ENCODE data around the gene CDH4. TPM values are rescaled to one million over a fixed set of nuclear protein-coding genes. Genes with fewer than 3 reads are reported as not detected.

CDH4 gene
- total and polyA plus RNA-seq, 2 donors (not counting 3 experiments of a cell fraction or from before 2014, with no cell fraction given): 0.17 to 0.51 TPM

DNA sequence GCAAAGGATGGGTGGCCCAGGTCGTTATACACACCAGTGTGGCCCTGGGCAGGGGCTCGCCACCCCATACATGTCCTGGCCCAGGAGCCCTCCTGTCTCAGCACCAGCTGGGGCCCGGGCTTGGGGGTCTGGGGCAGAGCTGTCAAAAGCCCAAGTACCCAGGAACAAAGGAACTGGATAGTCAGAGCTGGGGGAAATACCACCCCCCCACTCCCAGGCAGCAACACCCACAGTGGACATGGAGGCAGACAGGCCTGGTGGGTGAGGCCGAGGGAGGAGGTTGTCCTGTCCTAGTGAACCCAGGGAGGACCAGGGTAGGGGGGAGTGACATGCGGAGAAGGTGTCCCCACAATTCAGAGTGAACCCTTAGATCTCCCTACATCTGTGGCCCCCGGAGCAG, 406.5 kb downstream of the CDH4 start:
- Histone ChIP-seq H3K9me1 (replicated peaks; ENCODE audit: control insufficient read depth, extremely low read depth, insufficient read depth, low read length) (no peaks in the 10 kb centered on the region), H3K79me2 (ENCODE audit: control insufficient read depth, insufficient read depth, low read length) (no peaks in the 10 kb centered on the region), H4K20me1 (replicated peaks; ENCODE audit: control insufficient read depth, extremely low read depth, insufficient read depth, low read length) (no peaks in the 10 kb centered on the region), H3K27ac (ENCODE audit: insufficient read depth, low read depth, low read length) (no peak overlapping the region), H2AFZ (ENCODE audit: low read depth, low read length) (no peak overlapping the region), H3K4me3 (replicated peaks in 1 of 3; ENCODE audit: insufficient read depth in 1 of 3, low read depth in 1 of 3, low read length in 3 of 3) (no peak overlapping the region), H3K4me1 (ENCODE audit: control insufficient read depth, extremely low read depth, insufficient read depth, low read length) (no peaks in the 10 kb centered on the region), H3K27me3 (ENCODE audit: control insufficient read depth in 2 of 2, insufficient read depth in 2 of 2, low read length in 2 of 2) (no peaks in the 10 kb centered on the region), H3K36me3 (ENCODE audit: control insufficient read depth in 2 of 2, extremely low read depth in 1 of 2, insufficient read depth in 2 of 2, low read length in 2 of 2) (no peaks in the 10 kb centered on the region), H3K4me2 (ENCODE audit: insufficient read depth, low read length) (no peak overlapping the region), H3K9ac (replicated peaks; ENCODE audit: extremely low read depth, insufficient read depth, low read length) (no peak overlapping the region), H3K9me3 (replicated peaks; ENCODE audit: control insufficient read depth, insufficient read depth, low read length) (peaks cover 5% of the 10 kb centered on the region)
- intact Hi-C loops (cut with micrococcal nuclease): no loop called here
- dilution Hi-C loops (cut with MboI; ENCODE audit: extremely low pct_ligation_motif_present, low sequenced_read_pairs): no loop called here
- no peak for FAIRE-seq
- CTCF ChIA-PET: no interaction called here
- TF ChIP-seq, protein P1, sequence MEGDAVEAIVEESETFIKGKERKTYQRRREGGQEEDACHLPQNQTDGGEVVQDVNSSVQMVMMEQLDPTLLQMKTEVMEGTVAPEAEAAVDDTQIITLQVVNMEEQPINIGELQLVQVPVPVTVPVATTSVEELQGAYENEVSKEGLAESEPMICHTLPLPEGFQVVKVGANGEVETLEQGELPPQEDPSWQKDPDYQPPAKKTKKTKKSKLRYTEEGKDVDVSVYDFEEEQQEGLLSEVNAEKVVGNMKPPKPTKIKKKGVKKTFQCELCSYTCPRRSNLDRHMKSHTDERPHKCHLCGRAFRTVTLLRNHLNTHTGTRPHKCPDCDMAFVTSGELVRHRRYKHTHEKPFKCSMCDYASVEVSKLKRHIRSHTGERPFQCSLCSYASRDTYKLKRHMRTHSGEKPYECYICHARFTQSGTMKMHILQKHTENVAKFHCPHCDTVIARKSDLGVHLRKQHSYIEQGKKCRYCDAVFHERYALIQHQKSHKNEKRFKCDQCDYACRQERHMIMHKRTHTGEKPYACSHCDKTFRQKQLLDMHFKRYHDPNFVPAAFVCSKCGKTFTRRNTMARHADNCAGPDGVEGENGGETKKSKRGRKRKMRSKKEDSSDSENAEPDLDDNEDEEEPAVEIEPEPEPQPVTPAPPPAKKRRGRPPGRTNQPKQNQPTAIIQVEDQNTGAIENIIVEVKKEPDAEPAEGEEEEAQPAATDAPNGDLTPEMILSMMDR (IDR thresholded peaks at IDR 0.05; ENCODE audit: extremely low read depth in 1 of 2, insufficient read depth in 1 of 2, low read depth in 1 of 2, low read length in 2 of 2): no peak
- TF ChIP-seq FOS (IDR thresholded peaks at IDR 0.05; ENCODE audit: borderline replicate concordance, insufficient read depth, low read length) (no peak), JUN (IDR thresholded peaks at IDR 0.05; ENCODE audit: borderline replicate concordance, insufficient read depth, insufficient read length, low read depth) (no peak), GATA2 (IDR thresholded peaks at IDR 0.05; ENCODE audit: insufficient read depth, insufficient read length, low read depth, low read length) (no peak)
- POLR2A ChIA-PET: no interaction called here
- no TSS peak for BruUV-seq (replicated peaks)
- DNase-seq (ENCODE audit: low read depth, low spot score): no peak

DNA sequence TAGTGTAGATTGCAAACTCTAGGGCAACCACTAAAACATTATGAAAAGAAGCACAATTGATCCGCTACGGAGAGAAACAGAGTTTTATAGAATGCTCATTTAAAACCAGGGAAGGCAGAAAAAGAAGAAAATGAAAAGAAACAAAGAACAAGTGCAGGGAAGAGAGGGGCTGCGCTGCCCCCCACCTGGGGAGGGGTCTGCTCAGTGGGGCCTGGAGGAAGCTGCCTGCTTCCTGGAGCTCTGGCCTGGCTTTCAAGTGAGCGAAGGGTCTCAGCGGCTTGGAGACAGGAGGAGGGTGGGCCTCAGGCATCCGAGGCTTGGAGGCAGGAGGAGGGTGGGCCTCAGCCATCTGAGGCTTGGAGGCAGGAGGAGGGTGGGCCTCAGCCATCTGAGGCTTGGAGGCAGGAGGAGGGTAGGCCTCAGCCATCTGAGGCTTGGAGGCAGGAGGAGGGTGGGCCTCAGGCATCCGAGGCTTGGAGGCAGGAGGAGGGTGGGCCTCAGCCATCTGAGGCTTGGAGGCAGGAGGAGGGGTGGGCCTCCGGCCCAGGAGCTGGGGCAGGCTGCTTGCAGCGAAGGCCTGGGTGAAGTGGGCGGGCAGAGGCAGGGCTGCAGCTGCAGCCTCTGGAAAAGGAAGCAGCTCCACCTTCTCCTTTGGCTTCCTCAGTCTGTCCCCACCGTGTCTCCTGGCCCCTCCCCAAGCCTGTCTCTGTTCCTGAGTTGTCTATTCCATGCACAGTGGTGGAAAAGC, 407.4 kb downstream of the CDH4 start:
- Histone ChIP-seq H3K27ac (ENCODE audit: insufficient read depth, low read depth, low read length) (no peak overlapping the region), H3K9me1 (replicated peaks; ENCODE audit: control insufficient read depth, extremely low read depth, insufficient read depth, low read length) (no peaks in the 10 kb centered on the region), H3K27me3 (ENCODE audit: control insufficient read depth in 2 of 2, insufficient read depth in 2 of 2, low read length in 2 of 2) (no peaks in the 10 kb centered on the region), H3K4me1 (ENCODE audit: control insufficient read depth, extremely low read depth, insufficient read depth, low read length) (no peaks in the 10 kb centered on the region), H4K20me1 (replicated peaks; ENCODE audit: control insufficient read depth, extremely low read depth, insufficient read depth, low read length) (no peaks in the 10 kb centered on the region), H3K9ac (replicated peaks; ENCODE audit: extremely low read depth, insufficient read depth, low read length) (no peak overlapping the region), H3K4me2 (ENCODE audit: insufficient read depth, low read length) (no peak overlapping the region), H3K36me3 (ENCODE audit: control insufficient read depth in 2 of 2, extremely low read depth in 1 of 2, insufficient read depth in 2 of 2, low read length in 2 of 2) (no peaks in the 10 kb centered on the region), H3K79me2 (ENCODE audit: control insufficient read depth, insufficient read depth, low read length) (no peaks in the 10 kb centered on the region), H3K9me3 (replicated peaks; ENCODE audit: control insufficient read depth, insufficient read depth, low read length) (peaks cover 5% of the 10 kb centered on the region), H2AFZ (ENCODE audit: low read depth, low read length) (no peak overlapping the region), H3K4me3 (replicated peaks in 1 of 3; ENCODE audit: insufficient read depth in 1 of 3, low read depth in 1 of 3, low read length in 3 of 3) (no peak overlapping the region)
- no peak for FAIRE-seq
- no peak for DNase-seq (ENCODE audit: low read depth, low spot score)
- no peak for TF ChIP-seq EZH2 (IDR thresholded peaks at IDR 0.05; ENCODE audit: borderline replicate concordance, low read depth, low read length, severe bottlenecking)
- TF ChIP-seq JUN (IDR thresholded peaks at IDR 0.05; ENCODE audit: borderline replicate concordance, insufficient read depth, insufficient read length, low read depth): no peak
- TF ChIP-seq FOS (IDR thresholded peaks at IDR 0.05; ENCODE audit: borderline replicate concordance, insufficient read depth, low read length): no peak
- no peak for TF ChIP-seq GATA2 (IDR thresholded peaks at IDR 0.05; ENCODE audit: insufficient read depth, insufficient read length, low read depth, low read length)
- no peak for TF ChIP-seq MYC (IDR thresholded peaks at IDR 0.05; ENCODE audit: low read depth, low read length)
- TF ChIP-seq, protein P2, sequence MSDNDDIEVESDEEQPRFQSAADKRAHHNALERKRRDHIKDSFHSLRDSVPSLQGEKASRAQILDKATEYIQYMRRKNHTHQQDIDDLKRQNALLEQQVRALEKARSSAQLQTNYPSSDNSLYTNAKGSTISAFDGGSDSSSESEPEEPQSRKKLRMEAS (IDR thresholded peaks at IDR 0.05; ENCODE audit: insufficient read depth, insufficient read length): no peak
- TF ChIP-seq POLR2AphosphoS5 (IDR thresholded peaks at IDR 0.05; ENCODE audit: insufficient read depth, low read depth, low read length): no peak
- TF ChIP-seq, protein P1 (IDR thresholded peaks at IDR 0.05; ENCODE audit: extremely low read depth in 1 of 2, insufficient read depth in 1 of 2, low read depth in 1 of 2, low read length in 2 of 2): no peak
- intact Hi-C loops (cut with micrococcal nuclease): no loop called here
- ChIA-PET POLR2A (no interaction called here), CTCF (no interaction called here)
- dilution Hi-C loops (cut with MboI; ENCODE audit: extremely low pct_ligation_motif_present, low sequenced_read_pairs): no loop called here
- no TSS peak for BruUV-seq (replicated peaks)

Data from endothelial cell of umbilical vein (primary cell).